Measurements from ENCODE around the gene ENKD1. TPM values are rescaled to one million over a fixed set of nuclear protein-coding genes. Genes with fewer than 3 reads are reported as not detected.

Gene ENKD1
- polyA plus RNA-seq, 2 donors, result 10.6 to 16.0 TPM

DNA sequence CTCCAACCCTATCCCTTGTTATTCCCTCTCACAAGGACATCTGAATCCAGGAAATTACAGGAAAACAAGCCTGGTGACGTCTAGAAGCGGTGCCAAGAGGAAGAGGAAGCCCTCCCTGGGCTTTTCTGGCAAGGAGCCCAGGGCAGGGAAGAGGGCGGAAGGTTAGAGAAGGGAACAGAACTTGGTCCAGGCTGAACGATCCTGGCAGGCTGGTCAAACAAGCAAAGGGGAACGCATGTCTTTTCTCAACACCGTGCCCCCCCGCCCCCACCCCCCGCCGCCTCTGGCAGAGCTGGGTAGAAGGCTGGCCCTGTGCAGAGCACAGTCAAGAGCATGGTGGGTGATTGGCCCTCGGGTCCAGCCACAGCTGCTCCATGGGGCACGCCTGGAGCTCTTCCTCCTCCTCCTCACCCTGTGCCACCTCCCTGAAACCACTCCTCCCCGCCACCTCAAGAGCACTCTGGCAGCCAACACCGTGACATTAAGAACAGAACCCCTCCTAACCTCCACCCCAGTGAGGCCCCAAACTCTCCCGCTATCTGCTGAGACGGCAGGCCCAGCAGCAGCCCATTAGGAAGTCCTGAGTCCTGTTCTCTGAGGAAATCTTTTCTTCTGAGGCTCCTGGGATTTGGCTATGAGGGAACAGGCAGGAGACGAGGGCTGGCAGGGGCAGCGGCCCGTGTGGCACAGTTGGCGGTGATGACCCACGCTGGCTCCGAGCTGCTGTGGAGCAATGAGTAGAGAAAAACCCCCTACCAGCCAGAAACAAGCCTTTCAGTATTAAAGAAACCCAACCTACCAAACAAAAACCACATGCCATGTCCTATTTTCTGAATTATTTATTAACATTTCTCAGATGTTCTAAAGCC is 7.4 kb upstream of the ENKD1 start:
- no peak overlapping the region for H3K4me3 ChIP-seq (ENCODE audit: low read depth in 1 of 2, low read length in 2 of 2)
- no peaks in the 10 kb centered on the region for H3K9me3 ChIP-seq (ENCODE audit: control insufficient read depth in 2 of 2, insufficient read depth in 1 of 2, low read depth in 1 of 2, low read length in 1 of 2)
- peaks cover 0 to 14% of the 10 kb centered on the region in 2 donors for H3K36me3 ChIP-seq (ENCODE audit: control insufficient read depth in 2 of 2, insufficient read depth in 2 of 2, low read length in 1 of 2)
- WGBS, 2 donors, result 42 to 49% methylated on average over 21 of the region's 21 CpGs
- H3K4me1 ChIP-seq (ENCODE audit: control insufficient read depth in 2 of 2, insufficient read depth in 2 of 2, low read length in 1 of 2), result peaks cover 4 to 28% of the 10 kb centered on the region in 2 donors
- peak overlapping the region; percentile 69 to 88 for H3K27ac ChIP-seq (ENCODE audit: low read depth in 2 of 2, low read length in 1 of 2)
- H3K27me3 ChIP-seq (ENCODE audit: control insufficient read depth in 1 of 2, insufficient read depth in 2 of 2, low read length in 2 of 2), result no peaks in the 10 kb centered on the region

DNA sequence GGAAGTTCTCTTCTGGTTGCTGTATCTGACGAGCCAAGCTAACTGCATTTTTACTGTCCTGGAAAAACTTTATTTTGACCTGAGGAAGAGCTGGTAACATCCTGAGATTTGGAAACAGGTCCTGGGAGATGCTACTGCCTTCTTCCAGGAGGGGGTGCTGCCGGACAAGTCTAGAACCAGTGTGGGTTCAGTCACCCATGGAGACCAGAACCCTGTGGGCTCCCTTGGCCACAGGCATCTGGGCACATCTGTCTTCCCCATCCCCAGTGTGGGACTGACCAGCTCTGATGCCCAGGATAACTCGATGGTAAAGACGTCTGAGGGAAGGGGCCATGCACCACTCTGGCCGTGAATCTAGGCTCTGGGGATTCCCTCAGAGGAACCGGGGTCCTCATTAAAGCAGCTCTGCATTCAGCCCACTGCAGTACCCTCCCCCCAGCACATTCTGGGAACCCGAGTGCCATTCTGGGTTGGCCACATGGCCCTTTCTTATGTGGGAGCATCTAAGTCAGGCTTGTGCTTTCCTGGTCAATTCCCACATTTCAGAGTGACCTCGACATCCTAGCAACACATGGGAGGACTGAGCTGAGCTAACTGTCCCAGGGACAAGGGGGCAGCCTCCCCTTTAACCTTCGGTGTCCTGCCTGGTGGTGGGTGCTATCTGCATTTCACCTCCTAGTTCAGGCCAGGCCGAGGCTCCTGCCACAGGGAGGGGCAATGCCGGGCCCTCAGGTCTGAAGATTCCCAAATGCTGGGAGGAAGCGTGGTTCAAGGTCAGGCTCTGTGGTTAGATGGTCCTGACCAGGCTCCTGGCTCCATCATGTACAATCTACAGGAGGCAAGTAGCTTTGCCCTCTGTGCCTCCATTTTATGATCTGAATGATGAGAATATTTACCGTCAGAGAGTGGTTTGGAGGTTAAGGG is 6.5 kb upstream of the ENKD1 start:
- Histone ChIP-seq H3K4me3 (ENCODE audit: low read depth in 1 of 2, low read length in 2 of 2) (no peak overlapping the region), H3K27me3 (ENCODE audit: control insufficient read depth in 1 of 2, insufficient read depth in 2 of 2, low read length in 2 of 2) (no peaks in the 10 kb centered on the region), H3K36me3 (ENCODE audit: control insufficient read depth in 2 of 2, insufficient read depth in 2 of 2, low read length in 1 of 2) (peaks cover 0 to 14% of the 10 kb centered on the region in 2 donors), H3K4me1 (ENCODE audit: control insufficient read depth in 2 of 2, insufficient read depth in 2 of 2, low read length in 1 of 2) (peaks cover 8 to 28% of the 10 kb centered on the region in 2 donors), H3K27ac (ENCODE audit: low read depth in 2 of 2, low read length in 1 of 2) (peak overlapping the region; percentile 69 to 88), H3K9me3 (ENCODE audit: control insufficient read depth in 2 of 2, insufficient read depth in 1 of 2, low read depth in 1 of 2, low read length in 1 of 2) (no peaks in the 10 kb centered on the region)
- WGBS, 2 donors, result 53 to 55% methylated on average over 13 of the region's 13 CpGs

DNA sequence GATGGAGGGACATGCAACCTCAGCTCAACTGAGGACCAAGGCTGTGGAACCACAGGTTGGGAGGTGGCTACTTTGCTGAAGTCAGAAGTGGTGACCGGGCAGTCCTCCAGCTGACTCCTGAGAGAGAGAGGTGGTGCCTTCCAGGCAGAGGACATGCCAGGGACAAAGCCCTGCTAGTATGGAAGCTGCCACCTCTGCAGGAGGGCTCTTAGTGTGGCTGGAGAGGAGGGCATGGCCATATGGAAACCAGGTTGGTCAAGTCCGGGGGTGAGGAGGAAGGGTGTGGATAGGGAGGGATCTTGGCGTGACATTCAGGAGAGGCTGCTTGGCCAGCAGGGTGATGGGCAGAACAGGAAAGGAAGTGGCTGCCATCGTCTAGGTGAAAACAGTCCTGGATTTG is 5.8 kb upstream of the ENKD1 start:
- Histone ChIP-seq H3K36me3 (ENCODE audit: control insufficient read depth in 2 of 2, insufficient read depth in 2 of 2, low read length in 1 of 2) (peaks cover 0 to 10% of the 10 kb centered on the region in 2 donors), H3K4me3 (ENCODE audit: low read depth in 1 of 2, low read length in 2 of 2) (no peak overlapping the region), H3K27me3 (ENCODE audit: control insufficient read depth in 1 of 2, insufficient read depth in 2 of 2, low read length in 2 of 2) (no peaks in the 10 kb centered on the region), H3K27ac (ENCODE audit: low read depth in 2 of 2, low read length in 1 of 2) (peak overlapping the region; percentile 63 to 69), H3K4me1 (ENCODE audit: control insufficient read depth in 2 of 2, insufficient read depth in 2 of 2, low read length in 1 of 2) (peaks cover 12 to 31% of the 10 kb centered on the region in 2 donors), H3K9me3 (ENCODE audit: control insufficient read depth in 2 of 2, insufficient read depth in 1 of 2, low read depth in 1 of 2, low read length in 1 of 2) (no peaks in the 10 kb centered on the region)
- 34% methylated on average over 4 of the region's 4 CpGs for WGBS, 2 donors

DNA sequence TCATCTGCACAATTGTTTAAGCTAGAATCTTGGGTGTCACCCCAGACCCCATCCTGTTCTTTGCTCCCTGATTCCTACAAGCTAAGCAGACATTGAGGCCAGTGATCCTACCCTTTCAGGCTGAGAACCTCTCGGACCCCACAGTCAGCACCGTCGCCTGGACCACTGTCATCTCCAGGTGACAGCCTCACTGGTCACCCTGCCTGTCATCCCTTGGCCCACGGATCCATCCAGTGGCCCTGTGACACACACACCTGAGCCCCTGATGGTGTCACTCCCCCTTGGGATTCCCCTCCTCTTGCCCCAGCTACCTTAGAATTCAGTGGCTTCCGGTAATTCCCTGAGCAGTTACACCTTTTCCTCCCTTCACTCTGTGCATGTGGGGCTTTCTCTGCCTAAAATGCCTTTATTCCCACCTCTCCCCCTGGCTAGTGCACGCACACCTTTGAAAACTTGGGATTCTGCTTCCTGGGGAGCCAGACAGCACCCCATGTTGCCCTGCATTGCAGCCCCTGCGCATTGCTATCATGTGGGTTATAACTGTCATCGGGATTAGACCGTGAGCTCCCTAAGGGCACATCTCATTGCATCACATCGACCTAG is 3.0 kb upstream of the ENKD1 start:
- WGBS, 2 donors, result 80 to 83% methylated on average over 10 of the region's 10 CpGs
- peaks cover 16 to 27% of the 10 kb centered on the region in 2 donors for H3K4me1 ChIP-seq (ENCODE audit: control insufficient read depth in 2 of 2, insufficient read depth in 2 of 2, low read length in 1 of 2)

DNA sequence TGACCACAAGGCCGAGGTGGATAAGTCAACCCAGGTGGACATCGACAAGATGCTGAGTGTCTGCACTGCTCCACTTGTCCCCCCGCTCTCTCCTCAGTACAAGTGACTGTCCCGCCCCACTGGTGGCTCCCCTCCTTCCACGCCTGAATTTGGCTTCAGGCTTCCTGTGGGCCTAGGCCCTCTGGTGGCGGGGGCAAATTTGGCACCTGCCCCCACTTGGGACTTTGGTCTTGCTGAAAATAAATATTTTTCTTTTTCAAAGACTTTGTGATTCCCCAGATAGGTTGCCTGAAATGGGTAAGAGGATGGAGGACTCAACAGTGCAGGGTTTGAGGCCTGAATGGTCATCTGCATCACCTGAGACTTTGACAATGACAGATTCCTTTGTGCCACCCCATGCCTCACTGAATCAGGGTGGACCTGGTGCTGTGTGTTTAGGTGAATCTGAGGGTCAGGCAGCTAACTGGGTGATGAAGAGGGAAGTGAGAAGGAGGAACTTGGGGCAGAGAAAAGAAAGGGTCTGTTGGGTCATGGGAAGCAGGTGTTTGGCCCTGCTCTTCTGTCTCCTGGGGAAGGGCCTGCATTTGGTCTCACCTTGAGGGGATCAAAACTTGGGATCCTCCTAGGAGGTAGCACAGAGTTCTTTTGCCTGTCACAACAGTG is 2.1 kb upstream of the ENKD1 start:
- Histone ChIP-seq H3K36me3 (ENCODE audit: control insufficient read depth in 2 of 2, insufficient read depth in 2 of 2, low read length in 1 of 2) (no peaks in the 10 kb centered on the region), H3K27ac (ENCODE audit: low read depth in 2 of 2, low read length in 1 of 2) (peak overlapping the region in 1 of 2 donors; percentile 83), H3K4me1 (ENCODE audit: control insufficient read depth in 2 of 2, insufficient read depth in 2 of 2, low read length in 1 of 2) (peaks cover 16 to 22% of the 10 kb centered on the region in 2 donors), H3K9me3 (ENCODE audit: control insufficient read depth in 2 of 2, insufficient read depth in 1 of 2, low read depth in 1 of 2, low read length in 1 of 2) (no peaks in the 10 kb centered on the region), H3K27me3 (ENCODE audit: control insufficient read depth in 1 of 2, insufficient read depth in 2 of 2, low read length in 2 of 2) (no peaks in the 10 kb centered on the region), H3K4me3 (ENCODE audit: low read depth in 1 of 2, low read length in 2 of 2) (no peak overlapping the region)
- WGBS, 2 donors, result 83 to 84% methylated on average over 6 of the region's 6 CpGs

More for the DNA sequence above, 3.0 kb upstream of the ENKD1 start:
- Histone ChIP-seq H3K27me3 (ENCODE audit: control insufficient read depth in 1 of 2, insufficient read depth in 2 of 2, low read length in 2 of 2) (no peaks in the 10 kb centered on the region), H3K27ac (ENCODE audit: low read depth in 2 of 2, low read length in 1 of 2) (no peak overlapping the region), H3K4me3 (ENCODE audit: low read depth in 1 of 2, low read length in 2 of 2) (no peak overlapping the region), H3K9me3 (ENCODE audit: control insufficient read depth in 2 of 2, insufficient read depth in 1 of 2, low read depth in 1 of 2, low read length in 1 of 2) (no peaks in the 10 kb centered on the region), H3K36me3 (ENCODE audit: control insufficient read depth in 2 of 2, insufficient read depth in 2 of 2, low read length in 1 of 2) (no peaks in the 10 kb centered on the region)

DNA sequence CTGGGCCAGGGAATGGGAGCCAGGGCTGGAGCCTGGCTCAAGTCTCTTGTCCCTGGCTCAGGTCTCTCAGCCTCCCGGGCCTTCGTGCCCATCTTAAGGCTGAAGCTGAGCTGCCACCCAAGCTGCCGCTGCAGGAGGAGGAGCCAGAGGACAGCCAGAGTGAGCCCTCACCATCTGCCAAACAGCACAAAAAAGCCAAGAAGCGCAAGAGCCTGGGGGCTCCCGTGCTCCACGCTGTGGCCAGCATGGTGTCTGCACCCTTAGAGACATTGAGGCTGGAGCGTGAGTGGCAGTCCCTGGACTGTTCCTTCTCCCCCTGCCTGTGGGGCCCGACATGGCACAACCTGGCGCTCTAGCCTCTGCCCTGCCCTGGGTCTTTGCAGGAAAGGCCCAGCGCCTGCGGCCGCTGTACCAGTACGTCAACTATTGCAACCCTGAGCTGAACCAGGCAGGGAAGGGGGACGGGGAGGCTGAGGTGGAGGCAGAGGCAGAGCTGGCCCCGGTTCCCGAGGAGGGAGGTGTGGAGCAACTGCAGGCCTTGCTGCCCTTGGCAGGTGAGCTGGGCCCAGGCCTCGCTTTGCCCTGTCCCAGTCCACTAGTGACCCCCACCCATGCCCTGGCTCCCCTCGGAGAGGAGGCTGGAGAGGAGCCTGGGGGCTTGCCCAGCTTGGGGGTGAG is 1.4 kb upstream of the ENKD1 start:
- peak overlapping the region in 1 of 2 donors; percentile 67 for H3K4me3 ChIP-seq (ENCODE audit: low read depth in 1 of 2, low read length in 2 of 2)
- WGBS, 2 donors, result 21 to 22% methylated on average over 18 of the region's 18 CpGs

DNA sequence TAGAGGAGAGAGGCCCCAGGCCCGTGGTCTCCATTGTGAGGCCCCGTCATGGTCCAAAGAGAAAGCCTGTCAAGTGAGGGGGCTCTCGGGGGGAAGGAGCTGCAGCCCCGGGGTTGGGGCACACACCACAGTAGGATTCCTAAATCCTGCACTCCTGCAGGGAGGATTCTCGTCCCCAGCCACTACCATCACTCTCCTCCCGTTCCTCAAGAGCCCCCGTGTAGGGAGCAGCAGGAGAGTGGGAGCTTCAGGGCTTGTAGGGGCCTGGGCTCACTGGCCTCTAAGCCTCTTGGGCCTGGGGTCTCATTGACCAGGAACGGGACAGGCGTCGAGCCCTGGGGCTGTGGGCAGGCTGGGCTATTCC is 885 bp upstream of the ENKD1 start:
- H3K36me3 ChIP-seq (ENCODE audit: control insufficient read depth in 2 of 2, insufficient read depth in 2 of 2, low read length in 1 of 2), result peaks cover 0 to 4% of the 10 kb centered on the region in 2 donors
- WGBS, 2 donors, result 32 to 38% methylated on average over 10 of the region's 10 CpGs
- peak overlapping the region; percentile 76 to 83 for H3K27ac ChIP-seq (ENCODE audit: low read depth in 2 of 2, low read length in 1 of 2)
- H3K9me3 ChIP-seq (ENCODE audit: control insufficient read depth in 2 of 2, insufficient read depth in 1 of 2, low read depth in 1 of 2, low read length in 1 of 2), result no peaks in the 10 kb centered on the region
- H3K4me3 ChIP-seq (ENCODE audit: low read depth in 1 of 2, low read length in 2 of 2), result peak overlapping the region; percentile 61 to 67
- no peaks in the 10 kb centered on the region for H3K27me3 ChIP-seq (ENCODE audit: control insufficient read depth in 1 of 2, insufficient read depth in 2 of 2, low read length in 2 of 2)
- peaks cover 16 to 18% of the 10 kb centered on the region in 2 donors for H3K4me1 ChIP-seq (ENCODE audit: control insufficient read depth in 2 of 2, insufficient read depth in 2 of 2, low read length in 1 of 2)

More for the DNA sequence above, 1.4 kb upstream of the ENKD1 start:
- no peaks in the 10 kb centered on the region for H3K9me3 ChIP-seq (ENCODE audit: control insufficient read depth in 2 of 2, insufficient read depth in 1 of 2, low read depth in 1 of 2, low read length in 1 of 2)
- H3K36me3 ChIP-seq (ENCODE audit: control insufficient read depth in 2 of 2, insufficient read depth in 2 of 2, low read length in 1 of 2), result peaks cover 0 to 4% of the 10 kb centered on the region in 2 donors
- H3K27ac ChIP-seq (ENCODE audit: low read depth in 2 of 2, low read length in 1 of 2), result peak overlapping the region; percentile 76 to 83
- no peaks in the 10 kb centered on the region for H3K27me3 ChIP-seq (ENCODE audit: control insufficient read depth in 1 of 2, insufficient read depth in 2 of 2, low read length in 2 of 2)
- peaks cover 16 to 18% of the 10 kb centered on the region in 2 donors for H3K4me1 ChIP-seq (ENCODE audit: control insufficient read depth in 2 of 2, insufficient read depth in 2 of 2, low read length in 1 of 2)

DNA sequence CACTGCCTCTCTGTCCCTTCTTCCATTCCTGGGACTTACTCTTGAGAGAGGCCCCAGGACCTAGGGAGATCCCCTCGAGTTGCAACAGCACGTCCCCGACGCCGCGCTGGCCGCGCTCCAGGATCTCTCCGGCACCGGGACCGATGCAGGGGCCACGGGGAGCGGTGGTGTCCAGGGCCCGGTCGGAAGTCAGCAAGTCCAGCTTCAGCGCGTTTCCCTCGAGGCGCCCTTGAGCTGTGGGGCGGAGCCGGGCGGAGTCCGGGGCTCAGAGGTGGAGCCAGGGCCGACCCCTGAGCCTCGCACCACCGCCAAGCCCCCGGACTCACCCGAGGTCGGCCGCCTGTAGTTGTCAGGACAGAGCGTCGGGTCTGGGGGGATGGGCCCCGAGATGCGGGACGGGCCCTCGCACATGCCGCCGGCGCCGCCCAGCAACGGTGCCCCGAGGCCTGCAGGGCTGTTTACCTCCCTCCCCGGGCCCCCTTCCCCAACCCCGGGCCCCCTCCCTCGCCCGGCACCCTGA is 458 bp downstream of the ENKD1 start:
- 1 to 2% methylated on average over 44 to 46 of the region's 46 CpGs for WGBS, 2 donors
- Histone ChIP-seq H3K36me3 (ENCODE audit: control insufficient read depth in 2 of 2, insufficient read depth in 2 of 2, low read length in 1 of 2) (peaks cover 2 to 6% of the 10 kb centered on the region in 2 donors), H3K9me3 (ENCODE audit: control insufficient read depth in 2 of 2, insufficient read depth in 1 of 2, low read depth in 1 of 2, low read length in 1 of 2) (no peaks in the 10 kb centered on the region), H3K27ac (ENCODE audit: low read depth in 2 of 2, low read length in 1 of 2) (peak overlapping the region in 1 of 2 donors; percentile 76), H3K4me3 (ENCODE audit: low read depth in 1 of 2, low read length in 2 of 2) (peak overlapping the region; percentile 61 to 67), H3K27me3 (ENCODE audit: control insufficient read depth in 1 of 2, insufficient read depth in 2 of 2, low read length in 2 of 2) (no peaks in the 10 kb centered on the region), H3K4me1 (ENCODE audit: control insufficient read depth in 2 of 2, insufficient read depth in 2 of 2, low read length in 1 of 2) (peaks cover 16 to 24% of the 10 kb centered on the region in 2 donors)
